ENCODE results near the gene AP1B1.

GRCh38 chr22:29353860-29354259 is 34.5 kb downstream of the AP1B1 start:
- no peak for TF ChIP-seq FOXA1 (IDR thresholded peaks at IDR 0.05)
- TF ChIP-seq FOXA1 (CRISPR knock-in tag; IDR thresholded peaks at IDR 0.05) = no peak
- TF ChIP-seq PRPF4 (IDR thresholded peaks at IDR 0.05; ENCODE audit: low read depth, low read length, poor library complexity, severe bottlenecking) = no peak
- TF ChIP-seq SRSF9 (IDR thresholded peaks at IDR 0.05; ENCODE audit: borderline replicate concordance, insufficient read depth, low read depth, low read length, poor library complexity, severe bottlenecking) = no peak
- TF ChIP-seq EP300 (IDR thresholded peaks at IDR 0.05; ENCODE audit: low read depth in 2 of 2, low read length in 2 of 2) = no peak
- TF ChIP-seq EP300 (CRISPR knock-in tag; IDR thresholded peaks at IDR 0.05; ENCODE audit: borderline replicate concordance) = no peak
- TF ChIP-seq BRCA1 (CRISPR knock-in tag; IDR thresholded peaks at IDR 0.05) = no peak
- no peak for TF ChIP-seq HNF1A (IDR thresholded peaks at IDR 0.05; ENCODE audit: low read depth)
- no peak for TF ChIP-seq HNF1A (CRISPR knock-in tag; IDR thresholded peaks at IDR 0.05; ENCODE audit: borderline replicate concordance)
- TF ChIP-seq ZNF7 (CRISPR knock-in tag; IDR thresholded peaks at IDR 0.05) = no peak
- no peak for TF ChIP-seq ZKSCAN8 (CRISPR knock-in tag; IDR thresholded peaks at IDR 0.05; ENCODE audit: borderline replicate concordance)
- TF ChIP-seq PPARG (CRISPR knock-in tag; conservative IDR thresholded peaks at IDR 0.05) = no peak
- TF ChIP-seq ZNF431 (CRISPR knock-in tag; IDR thresholded peaks at IDR 0.05; ENCODE audit: borderline replicate concordance, low read depth) = no peak
- TF ChIP-seq, protein P1, sequence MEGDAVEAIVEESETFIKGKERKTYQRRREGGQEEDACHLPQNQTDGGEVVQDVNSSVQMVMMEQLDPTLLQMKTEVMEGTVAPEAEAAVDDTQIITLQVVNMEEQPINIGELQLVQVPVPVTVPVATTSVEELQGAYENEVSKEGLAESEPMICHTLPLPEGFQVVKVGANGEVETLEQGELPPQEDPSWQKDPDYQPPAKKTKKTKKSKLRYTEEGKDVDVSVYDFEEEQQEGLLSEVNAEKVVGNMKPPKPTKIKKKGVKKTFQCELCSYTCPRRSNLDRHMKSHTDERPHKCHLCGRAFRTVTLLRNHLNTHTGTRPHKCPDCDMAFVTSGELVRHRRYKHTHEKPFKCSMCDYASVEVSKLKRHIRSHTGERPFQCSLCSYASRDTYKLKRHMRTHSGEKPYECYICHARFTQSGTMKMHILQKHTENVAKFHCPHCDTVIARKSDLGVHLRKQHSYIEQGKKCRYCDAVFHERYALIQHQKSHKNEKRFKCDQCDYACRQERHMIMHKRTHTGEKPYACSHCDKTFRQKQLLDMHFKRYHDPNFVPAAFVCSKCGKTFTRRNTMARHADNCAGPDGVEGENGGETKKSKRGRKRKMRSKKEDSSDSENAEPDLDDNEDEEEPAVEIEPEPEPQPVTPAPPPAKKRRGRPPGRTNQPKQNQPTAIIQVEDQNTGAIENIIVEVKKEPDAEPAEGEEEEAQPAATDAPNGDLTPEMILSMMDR (CRISPR knock-in tag; IDR thresholded peaks at IDR 0.05) = no peak
- TF ChIP-seq, protein P2, sequence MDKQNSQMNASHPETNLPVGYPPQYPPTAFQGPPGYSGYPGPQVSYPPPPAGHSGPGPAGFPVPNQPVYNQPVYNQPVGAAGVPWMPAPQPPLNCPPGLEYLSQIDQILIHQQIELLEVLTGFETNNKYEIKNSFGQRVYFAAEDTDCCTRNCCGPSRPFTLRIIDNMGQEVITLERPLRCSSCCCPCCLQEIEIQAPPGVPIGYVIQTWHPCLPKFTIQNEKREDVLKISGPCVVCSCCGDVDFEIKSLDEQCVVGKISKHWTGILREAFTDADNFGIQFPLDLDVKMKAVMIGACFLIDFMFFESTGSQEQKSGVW (CRISPR knock-in tag; IDR thresholded peaks at IDR 0.05; ENCODE audit: borderline replicate concordance) = no peak
- no peak for TF ChIP-seq FOXP1 (IDR thresholded peaks at IDR 0.05)
- TF ChIP-seq FOXP1 (CRISPR knock-in tag; IDR thresholded peaks at IDR 0.05) = no peak
- TF ChIP-seq YEATS2 (CRISPR knock-in tag; IDR thresholded peaks at IDR 0.05; ENCODE audit: borderline replicate concordance) = no peak

Measured in HepG2 (cell line).